Esophagus muscularis mucosa (tissue), 4 donors: Measurements from ENCODE around the gene HENMT1. TPM values are rescaled to one million over a fixed set of nuclear protein-coding genes. Genes with fewer than 3 reads are reported as not detected.

Experiments used
- DNase-seq: peaks from one replicate; pipeline ENCODE4 v3.0.0-alpha.2; 2017; ENCODE audit errors: extremely low spot score
- H3K27ac ChIP-seq, 4 donors: fragments of 200-600 bp; sonication (generic); replicated peaks in 1 of 4; 1 replicate in 3 of 4; 2 replicates in 1 of 4; pipeline ENCODE4 v1.5.1; 2016 to 2019; ENCODE audit warnings: mild to moderate bottlenecking in 1 of 4
- H3K27me3 ChIP-seq, 4 donors: fragments of 200-600 bp; sonication (generic); one replicate each; pipeline versions ENCODE4 v1.5.1 to v1.6.0; 2016 to 2019
- H3K36me3 ChIP-seq, 4 donors: fragments of 200-600 bp; sonication (generic); one replicate each; pipeline ENCODE4 v1.5.1; 2016 to 2019
- H3K4me1 ChIP-seq, 4 donors: fragments of 200-600 bp; sonication (generic); one replicate each; pipeline ENCODE4 v1.5.1; 2016 to 2019
- H3K4me3 ChIP-seq, 4 donors: fragments of 200-600 bp; sonication (generic); 1 replicate in 2 of 4; 2 replicates in 2 of 4; pipeline ENCODE4 v1.5.1; 2016 to 2019; ENCODE audit warnings: mild to moderate bottlenecking in 4 of 4, moderate library complexity in 1 of 4
- H3K9me3 ChIP-seq, 4 donors: fragments of 200-600 bp; sonication (generic); 1 replicate in 3 of 4; 2 replicates in 1 of 4; pipeline ENCODE4 v1.5.1; 2016 to 2019
- CTCF ChIP-seq, 3 experiments: fragments of 200-600 bp in 2 of 3; fragments of 450-650 bp in 1 of 3; sonication (generic) in 2 of 3; IDR thresholded peaks; one replicate each; pipeline ENCODE4 v1.5.1; 2017 to 2019; ENCODE audit warnings: antibody characterized with exemption in 3 of 3, mild to moderate bottlenecking in 2 of 3, moderate library complexity in 1 of 3
- EP300 ChIP-seq: sonication (generic); formaldehyde crosslinking; IDR thresholded peaks from one replicate; pipeline ENCODE4 v1.6.1; 2017; ENCODE audit warnings: antibody characterized with exemption
- POLR2A ChIP-seq: fragments of 450-650 bp; IDR thresholded peaks from one replicate; pipeline ENCODE4 v1.6.1; 2017; ENCODE audit warnings: antibody characterized with exemption, moderate library complexity, mild to moderate bottlenecking, low read depth
- POLR2AphosphoS5 ChIP-seq, 2 donors: sonication (generic); formaldehyde crosslinking; IDR thresholded peaks; one replicate each; pipeline ENCODE4 v1.6.1; 2017; ENCODE audit warnings: antibody characterized with exemption in 2 of 2
- WGBS: methylation state at CpG from one replicate; pipeline ENCODE4 v1.1.5; 2018; 5-methylcytosine and 5-hydroxymethylcytosine counted together
- intact Hi-C: fragments of 100-400 bp; cut with DNase I; formaldehyde crosslinking; loops from one replicate; pipeline ENCODE4 v1.15.1; 2023
- total RNA-seq, 4 donors: library from RNA; depleted of rRNA; stranded (reverse); fragments of >200 nt; gene quantifications; one replicate each; pipeline versions ENCODE4 v1.1.0 to v1.2.1, GENCODE V29; 2016

HENMT1 gene
- total RNA-seq, 4 donors from 2014 or later: 0.83 to 3.8 (median 2.3) TPM

DNA sequence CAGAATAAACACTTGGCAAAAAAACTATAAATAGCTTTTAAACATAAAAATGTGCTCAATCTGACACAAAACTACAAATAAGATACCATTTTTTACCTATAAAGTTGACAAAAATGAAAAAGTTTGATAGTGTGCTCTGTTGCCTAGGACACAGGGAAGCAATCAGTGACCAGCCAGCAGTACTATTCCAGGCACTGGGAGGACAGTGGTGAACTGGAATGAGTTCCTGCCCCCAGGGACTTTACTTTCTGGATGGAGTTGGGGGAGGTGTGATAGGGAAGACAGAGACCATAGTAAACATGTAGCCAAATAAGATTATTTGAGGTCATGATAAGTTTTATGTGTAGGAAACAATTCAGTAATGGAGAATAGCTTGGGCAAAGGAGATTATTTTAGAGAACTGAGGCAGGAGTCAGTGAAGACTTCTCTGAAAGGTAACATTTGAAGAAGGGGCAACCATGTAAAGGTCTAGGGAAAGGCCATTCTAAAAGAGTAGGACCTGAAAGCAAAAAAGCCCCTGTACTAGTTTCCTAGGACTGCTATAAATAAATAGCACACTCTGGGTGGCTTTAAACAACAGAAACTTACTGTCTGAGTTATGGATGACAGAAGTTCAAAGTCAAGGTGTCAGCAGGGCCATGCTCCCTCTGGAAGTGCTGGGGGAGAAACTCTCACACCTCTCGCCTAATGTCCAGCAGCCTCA, 59.0 kb downstream of the HENMT1 start:
- Histone ChIP-seq H3K9me3 (no peaks in the 10 kb centered on the region), H3K27me3 (no peaks in the 10 kb centered on the region), H3K4me1 (peaks cover 6 to 16% (median 7%) of the 10 kb centered on the region in 4 donors), H3K36me3 (peaks cover 0 to 18% (median 4%) of the 10 kb centered on the region in 4 donors), H3K4me3 (no peak overlapping the region), H3K27ac (no peak overlapping the region)
- intact Hi-C loops: no loop called here
- 86% methylated on average over 1 of the region's 1 CpG for WGBS
- TF ChIP-seq POLR2AphosphoS5 (IDR thresholded peaks at IDR 0.05): no peak
- no peak for TF ChIP-seq EP300
- TF ChIP-seq CTCF (IDR thresholded peaks at IDR 0.05): no peak
- no peak for TF ChIP-seq POLR2A
- DNase-seq: no peak

DNA sequence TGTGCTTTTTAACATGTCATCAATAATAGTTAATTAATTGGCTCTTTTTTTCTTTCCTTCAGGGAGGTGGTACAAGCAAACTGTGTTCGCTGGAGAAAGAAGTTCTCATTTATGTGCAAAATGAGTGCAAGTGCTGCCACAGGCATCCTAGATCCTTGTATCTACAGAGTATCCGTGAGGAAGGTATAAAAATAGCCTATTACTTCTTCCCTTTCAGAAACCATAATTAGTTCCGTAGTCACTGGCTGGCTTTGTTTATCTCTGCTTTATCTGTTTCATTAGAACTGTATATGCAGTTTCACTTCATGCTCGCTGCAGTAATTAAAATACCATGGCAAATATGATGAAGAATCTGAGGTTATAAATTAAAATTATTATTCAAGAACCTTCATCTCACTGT, 60.4 kb downstream of the HENMT1 start:
- Histone ChIP-seq H3K4me1 (peaks cover 16 to 20% (median 17%) of the 10 kb centered on the region in 4 donors), H3K4me3 (no peak overlapping the region), H3K9me3 (no peaks in the 10 kb centered on the region), H3K27me3 (no peaks in the 10 kb centered on the region), H3K36me3 (peaks cover 0 to 18% (median 4%) of the 10 kb centered on the region in 4 donors), H3K27ac (no peak overlapping the region)
- intact Hi-C loops: no loop called here
- 56% methylated on average over 4 of the region's 4 CpGs for WGBS
- DNase-seq: no peak
- TF ChIP-seq CTCF (IDR thresholded peaks at IDR 0.05) (no peak), POLR2A (no peak), POLR2AphosphoS5 (IDR thresholded peaks at IDR 0.05) (no peak), EP300 (no peak)

GRCh38 chr1:108598340-108598739, 62.6 kb downstream of the HENMT1 start:
- Histone ChIP-seq H3K9me3 (no peaks in the 10 kb centered on the region), H3K4me1 (peaks cover 16 to 32% (median 23%) of the 10 kb centered on the region in 4 donors), H3K36me3 (peaks cover 0 to 13% (median 4%) of the 10 kb centered on the region in 4 donors), H3K27ac (no peak overlapping the region), H3K4me3 (no peak overlapping the region), H3K27me3 (no peaks in the 10 kb centered on the region)
- TF ChIP-seq POLR2AphosphoS5 (IDR thresholded peaks at IDR 0.05): no peak
- 100% methylated on average over 1 of the region's 1 CpG for WGBS
- intact Hi-C loops: no loop called here
- no peak for DNase-seq

Other genes with a start within 250 kb of the HENMT1 start
- not detected for gene NBPF6, start 210.8 kb downstream of the HENMT1 start, total RNA-seq
- gene EEIG2, start 101.0 kb downstream of the HENMT1 start, total RNA-seq: 10 to 100 TPM; 11.6 to 17.2 (median 14.4) TPM
- gene PRPF38B, start 31.2 kb upstream of the HENMT1 start, total RNA-seq: 10 to 100 TPM; 15.9 to 32.4 (median 16.9) TPM
- gene FNDC7, start 51.8 kb upstream of the HENMT1 start, total RNA-seq: not detected
- 10 to 100 TPM; 54.8 to 67.7 (median 63.8) TPM for gene STXBP3, start 85.6 kb upstream of the HENMT1 start, total RNA-seq
- 1 to 10 TPM in 3 of 4 donors, under 1 TPM in 1; 0.13 to 7.5 (median 1.5) TPM for gene AKNAD1, start 196.0 kb upstream of the HENMT1 start, total RNA-seq
- 100 to 1,000 TPM in 2 of 4 donors, 10 to 100 TPM in 2; 59.8 to 105 (median 90.9) TPM for gene GPSM2, start 215.9 kb upstream of the HENMT1 start, total RNA-seq